Epithelial cell of esophagus (primary cell): ENCODE measurements around the gene SEMA3E.

Source experiments
- DNase-seq: peaks from one replicate; pipeline ENCODE4 v3.0.0; 2010; ENCODE audit warnings: low read depth
- H3K4me3 ChIP-seq: 2 replicates; pipeline ENCODE4 v1.5.1; 2011; ENCODE audit warnings: mild to moderate bottlenecking, low read length, control low read depth
- TF ChIP-seq, protein P1 (sequence below): IDR thresholded peaks from 2 replicates; pipeline ENCODE4 v1.5.1; 2011; ENCODE audit warnings: low read depth, mild to moderate bottlenecking, low read length, control low read depth, inconsistent platforms; ENCODE audit not compliant: insufficient read depth; ENCODE audit errors: missing control alignments

Gene SEMA3E

DNA sequence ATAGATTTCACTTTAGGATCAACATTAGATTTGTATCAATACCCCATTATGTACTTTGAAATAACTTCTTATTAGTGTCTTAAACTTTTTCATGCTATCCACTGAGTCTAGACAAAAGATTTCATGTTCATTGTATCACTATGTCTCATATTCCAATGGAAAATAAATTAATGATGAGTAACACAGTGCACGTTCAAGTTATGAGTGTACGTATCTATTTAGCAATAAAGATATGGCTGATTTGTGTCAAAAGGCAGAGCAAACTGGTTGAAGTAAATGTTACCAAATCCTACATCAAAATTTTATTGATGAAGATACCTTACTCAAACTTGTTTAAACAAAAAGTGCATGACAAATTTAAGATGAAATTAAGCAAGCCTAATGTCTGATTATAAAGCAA lies 102.4 kb downstream of the SEMA3E start:
- TF ChIP-seq, protein P1, sequence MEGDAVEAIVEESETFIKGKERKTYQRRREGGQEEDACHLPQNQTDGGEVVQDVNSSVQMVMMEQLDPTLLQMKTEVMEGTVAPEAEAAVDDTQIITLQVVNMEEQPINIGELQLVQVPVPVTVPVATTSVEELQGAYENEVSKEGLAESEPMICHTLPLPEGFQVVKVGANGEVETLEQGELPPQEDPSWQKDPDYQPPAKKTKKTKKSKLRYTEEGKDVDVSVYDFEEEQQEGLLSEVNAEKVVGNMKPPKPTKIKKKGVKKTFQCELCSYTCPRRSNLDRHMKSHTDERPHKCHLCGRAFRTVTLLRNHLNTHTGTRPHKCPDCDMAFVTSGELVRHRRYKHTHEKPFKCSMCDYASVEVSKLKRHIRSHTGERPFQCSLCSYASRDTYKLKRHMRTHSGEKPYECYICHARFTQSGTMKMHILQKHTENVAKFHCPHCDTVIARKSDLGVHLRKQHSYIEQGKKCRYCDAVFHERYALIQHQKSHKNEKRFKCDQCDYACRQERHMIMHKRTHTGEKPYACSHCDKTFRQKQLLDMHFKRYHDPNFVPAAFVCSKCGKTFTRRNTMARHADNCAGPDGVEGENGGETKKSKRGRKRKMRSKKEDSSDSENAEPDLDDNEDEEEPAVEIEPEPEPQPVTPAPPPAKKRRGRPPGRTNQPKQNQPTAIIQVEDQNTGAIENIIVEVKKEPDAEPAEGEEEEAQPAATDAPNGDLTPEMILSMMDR, result no peak
- peak; percentile 76 for DNase-seq
- no peak overlapping the region for H3K4me3 ChIP-seq

DNA sequence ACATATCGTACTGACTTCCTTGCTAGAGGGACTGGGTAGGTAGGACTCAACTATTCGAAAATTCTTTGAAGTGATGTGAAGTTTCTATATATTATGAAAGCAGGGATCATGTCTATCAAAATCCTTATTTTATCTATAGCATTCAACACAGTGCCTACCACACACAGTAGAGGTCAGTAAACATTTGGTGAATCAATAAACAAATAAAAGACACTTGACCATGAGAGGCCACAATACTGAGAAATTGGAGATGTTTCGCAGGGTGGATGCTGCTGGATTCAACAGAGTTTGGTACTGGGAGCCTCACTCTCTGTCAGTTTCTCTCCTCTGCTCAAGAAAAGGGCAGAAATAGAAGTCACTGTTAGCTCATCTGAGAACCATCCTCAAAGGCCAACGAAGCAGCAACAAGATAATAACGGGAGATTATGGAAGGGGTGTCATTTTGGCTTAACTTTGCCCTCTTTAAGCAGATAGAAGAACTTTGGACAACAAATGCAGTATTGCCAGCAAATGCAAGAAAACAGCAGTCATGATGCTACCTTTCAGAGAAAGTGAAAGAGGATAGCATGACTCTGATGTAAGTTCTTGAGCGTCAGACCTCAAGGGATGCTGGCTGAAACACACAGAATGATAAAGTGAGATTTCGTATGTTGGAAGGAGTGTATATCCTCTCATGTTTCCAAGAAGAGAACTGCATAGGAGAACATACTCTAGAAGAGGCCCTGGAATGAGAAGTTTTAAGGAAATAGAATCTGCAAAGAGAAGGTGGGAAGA lies 107.6 kb downstream of the SEMA3E start:
- TF ChIP-seq, protein P1, result no peak

DNA sequence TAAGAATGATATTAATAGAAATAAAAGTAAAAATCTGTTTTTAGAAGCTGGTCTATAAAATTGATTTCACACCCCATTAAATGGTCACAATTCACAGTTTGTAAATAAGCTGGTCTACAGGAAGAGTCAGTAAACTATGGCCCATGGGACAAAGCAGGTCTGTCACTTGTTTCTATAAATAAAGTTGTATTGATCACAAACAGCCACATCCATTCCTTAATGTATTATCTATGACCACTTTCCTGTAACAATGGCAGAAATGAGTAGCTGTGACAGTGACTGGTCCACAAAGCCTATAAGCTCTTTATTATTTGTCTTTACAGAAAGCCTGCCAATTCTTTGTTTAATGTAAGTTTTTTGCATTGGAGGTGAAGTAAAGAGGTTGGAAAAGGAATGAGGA lies 114.5 kb downstream of the SEMA3E start:
- no peak for DNase-seq
- TF ChIP-seq, protein P1, result no peak
- H3K4me3 ChIP-seq, result no peak overlapping the region

More for the DNA sequence above, 107.6 kb downstream of the SEMA3E start:
- H3K4me3 ChIP-seq, result no peak overlapping the region
- no peak for DNase-seq

DNA sequence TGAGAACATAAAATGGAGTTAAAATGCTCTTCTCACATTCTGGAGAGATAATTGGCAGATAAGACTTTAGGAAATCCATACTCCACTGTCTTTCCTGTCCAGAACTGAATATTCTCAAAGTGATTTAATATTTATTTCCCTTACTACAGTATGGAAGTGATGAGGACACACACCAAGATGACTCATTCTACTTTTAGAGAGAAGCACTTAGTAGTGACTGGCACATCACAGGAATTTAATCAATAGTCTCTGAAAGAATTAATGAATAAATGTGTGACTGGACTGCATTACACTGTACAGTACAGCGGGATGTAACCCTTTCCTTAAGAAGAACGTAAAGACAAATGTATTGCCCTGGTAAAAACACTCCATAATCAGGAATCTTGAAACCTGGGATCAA lies 116.7 kb downstream of the SEMA3E start:
- peak; percentile 52 for DNase-seq
- no peak overlapping the region for H3K4me3 ChIP-seq
- TF ChIP-seq, protein P1, result no peak

DNA sequence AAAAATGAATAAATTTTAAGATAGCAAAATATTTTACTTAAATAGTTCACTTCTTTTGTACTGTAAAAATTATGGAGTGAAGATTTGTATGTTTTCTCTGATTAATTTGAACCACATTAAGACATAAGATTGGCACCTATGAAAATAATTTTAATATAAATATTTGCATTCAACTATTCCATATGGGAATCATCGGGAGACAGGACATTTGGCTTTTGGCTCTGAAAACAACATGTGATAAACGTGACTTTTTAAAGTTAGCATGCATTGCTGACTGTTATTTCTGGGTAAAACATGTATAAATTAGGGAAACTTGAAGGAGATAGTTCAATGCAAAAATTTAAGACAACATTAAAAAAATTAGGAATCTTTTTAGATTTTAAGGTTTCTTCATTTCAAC lies 117.2 kb downstream of the SEMA3E start:
- no peak overlapping the region for H3K4me3 ChIP-seq
- TF ChIP-seq, protein P1, result no peak
- DNase-seq, result no peak

DNA sequence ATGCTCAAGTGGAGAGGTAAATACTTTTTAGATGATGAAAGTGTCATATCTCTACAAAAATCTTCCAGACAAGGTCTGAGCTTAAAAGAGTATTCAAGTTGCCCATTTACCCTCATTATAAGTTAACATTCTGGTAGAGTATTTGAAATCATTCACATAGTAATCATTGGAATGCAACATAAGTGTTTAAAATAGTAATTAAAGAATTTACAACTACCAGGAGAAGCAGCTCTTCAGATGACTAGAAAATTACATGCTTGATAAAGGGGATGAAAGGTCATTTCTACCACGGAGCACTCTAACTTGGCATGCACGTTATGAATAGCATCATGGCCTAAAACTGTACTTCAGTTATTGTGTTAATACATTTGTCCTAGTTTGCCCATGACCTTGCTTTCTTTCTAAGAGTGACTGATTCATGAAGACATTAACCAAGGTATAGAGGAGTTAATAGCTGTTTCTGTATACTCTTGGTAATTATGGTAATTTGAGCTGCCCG lies 120.0 kb downstream of the SEMA3E start:
- no peak for DNase-seq
- H3K4me3 ChIP-seq, result no peak overlapping the region
- TF ChIP-seq, protein P1, result no peak
